GM19452 (cell line): ENCODE data around the gene RAPGEF6.
"Not testable (repeated sequence)": the region's sequence is repeated elsewhere in the genome, so short reads cannot be mapped to it uniquely, and the experiment has no call there.

ENCODE experiments used
- ATAC-seq: cut with Tn5 transposase; IDR thresholded peaks from one replicate; pipeline ENCODE4 v1.9.1; 2021; ENCODE audit not compliant: unreplicated experiment

The RAPGEF6 gene

DNA sequence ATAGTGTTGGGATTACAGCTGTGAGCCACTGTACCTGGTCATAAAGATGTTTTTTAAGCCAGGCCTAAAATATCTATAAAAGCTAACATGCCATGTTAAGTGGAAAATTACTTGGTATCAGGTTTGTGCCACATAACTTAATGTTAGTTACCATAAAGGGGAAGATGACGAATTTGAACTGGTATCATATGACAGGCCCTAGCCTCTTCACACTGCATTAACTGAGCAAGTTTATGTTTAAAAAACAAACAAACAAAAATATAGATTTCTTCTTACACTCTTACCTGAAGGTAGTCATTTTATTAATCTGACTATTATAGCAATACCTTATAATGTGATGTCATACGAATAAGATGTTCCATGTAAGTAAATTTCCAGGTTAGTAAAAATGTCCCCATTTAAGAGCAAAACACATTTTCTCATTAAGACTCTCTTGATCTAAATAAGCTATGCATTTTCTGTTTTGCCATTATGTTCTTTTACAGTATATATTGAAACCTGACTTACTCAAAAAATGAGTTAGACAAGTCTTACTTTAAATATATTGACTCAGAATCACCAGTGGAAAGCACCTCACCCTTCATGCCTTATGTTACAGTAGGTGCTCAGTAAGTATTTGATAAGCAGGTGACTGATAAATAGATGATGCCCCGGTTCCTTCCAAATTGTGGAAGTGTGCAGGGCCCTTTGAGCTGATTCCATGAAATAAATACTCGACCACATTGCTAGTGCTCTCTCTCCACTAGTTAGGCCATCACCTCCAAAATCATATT lies 245.7 kb downstream of the RAPGEF6 start:
- ATAC-seq: no peak

DNA sequence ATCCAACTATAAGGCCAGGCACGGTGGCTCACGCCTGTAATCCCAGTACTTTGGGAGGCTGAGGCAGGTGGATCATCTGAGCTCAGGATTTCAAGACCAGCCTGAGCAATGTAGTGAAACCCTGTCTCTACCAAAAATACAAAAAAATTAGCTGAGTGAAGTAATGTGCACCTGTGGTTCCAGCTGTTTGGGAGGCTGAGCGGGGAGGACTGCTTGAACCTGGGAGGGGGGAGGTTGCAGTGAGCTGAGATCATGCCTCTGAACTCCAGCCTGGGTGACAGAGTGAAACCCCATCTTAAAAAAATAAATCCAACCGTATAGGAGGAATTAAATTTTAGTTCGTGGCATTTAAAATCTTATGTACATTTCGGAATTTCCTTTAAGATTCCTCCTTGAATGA lies 247.8 kb downstream of the RAPGEF6 start:
- no peak for ATAC-seq

DNA sequence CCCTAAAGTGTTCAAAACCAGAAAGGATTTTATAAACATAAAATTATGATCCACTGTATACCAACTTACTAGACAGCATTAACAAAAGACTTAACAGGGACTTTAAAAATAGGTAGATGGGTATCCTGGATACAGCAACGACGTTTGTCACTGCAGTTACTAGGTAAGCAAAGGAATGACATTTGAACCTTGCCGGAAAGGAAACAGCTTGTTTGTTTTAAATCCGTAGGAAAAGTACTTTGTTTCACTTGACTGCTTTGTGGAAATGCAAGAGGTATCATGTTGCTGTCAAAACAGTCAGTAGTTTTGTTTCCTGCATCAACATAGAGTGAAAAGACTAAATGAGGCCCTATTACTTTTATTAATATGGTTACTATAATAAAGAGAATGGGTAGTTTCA lies 248.2 kb downstream of the RAPGEF6 start:
- ATAC-seq: no peak

DNA sequence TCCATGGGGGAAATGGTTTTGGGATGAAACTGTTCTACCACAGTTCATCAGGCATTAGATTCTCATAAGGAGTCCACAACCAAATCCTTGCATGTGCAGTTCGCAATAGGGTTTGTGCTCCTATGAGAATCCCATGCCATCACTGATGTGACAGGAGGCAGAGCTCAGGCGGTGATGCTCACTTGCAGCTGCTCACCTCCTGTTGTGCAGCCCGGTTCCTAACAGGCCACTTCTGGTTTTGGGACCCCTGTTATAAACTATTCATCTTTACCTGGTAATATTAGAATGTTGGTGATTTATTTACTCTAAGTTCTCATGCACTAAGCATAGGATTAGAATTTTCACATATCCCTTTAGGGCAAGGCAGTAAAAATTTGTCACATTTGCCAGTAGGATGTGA lies 248.9 kb downstream of the RAPGEF6 start:
- ATAC-seq: no peak

DNA sequence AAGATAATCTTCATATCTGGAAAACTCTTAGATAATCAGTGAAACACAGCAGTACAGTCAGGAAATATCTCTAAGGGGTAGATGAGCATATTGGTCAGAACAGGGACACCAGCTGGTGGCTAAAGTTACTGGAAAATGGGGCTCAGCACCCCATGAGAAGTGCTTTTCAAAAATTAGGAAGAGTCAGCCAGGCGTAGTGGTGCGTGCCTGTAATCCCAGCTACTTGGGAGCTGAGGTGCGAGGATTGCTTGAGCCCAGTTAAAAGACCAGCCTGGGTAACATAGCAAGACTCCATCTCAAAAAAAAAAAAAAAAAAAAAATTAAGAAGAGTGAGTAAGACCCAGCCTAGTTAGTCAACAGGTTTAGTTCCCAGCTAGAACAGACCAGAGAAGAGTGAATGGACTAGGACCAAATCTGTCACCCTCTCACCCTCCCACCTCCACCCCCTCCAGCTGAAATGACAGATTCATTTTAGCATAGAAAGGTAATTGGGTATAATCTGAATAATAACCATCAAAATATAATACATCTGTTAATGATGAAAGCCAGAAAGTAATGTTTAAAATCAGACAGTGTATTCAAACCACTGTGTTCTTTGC lies 250.3 kb downstream of the RAPGEF6 start:
- no peak for ATAC-seq

DNA sequence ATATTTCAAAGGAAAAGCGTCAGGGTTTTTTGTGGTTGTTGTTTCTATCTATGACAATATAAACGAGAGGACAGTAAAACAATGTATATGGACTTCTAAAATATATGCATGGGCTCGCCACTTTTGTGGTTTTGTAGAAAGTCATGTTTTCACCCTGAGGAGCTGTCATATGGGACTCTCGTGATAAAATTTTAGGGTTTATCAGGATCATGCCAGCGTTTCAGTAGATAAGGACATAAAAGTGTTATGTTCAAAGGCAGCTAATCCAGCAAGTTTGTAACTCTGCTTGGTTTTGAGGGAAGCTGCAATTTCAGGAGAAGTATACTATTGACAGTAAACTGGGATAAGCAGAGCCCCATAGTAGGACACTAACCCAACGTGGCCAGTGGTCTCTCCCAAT lies 250.9 kb downstream of the RAPGEF6 start:
- no peak for ATAC-seq

DNA sequence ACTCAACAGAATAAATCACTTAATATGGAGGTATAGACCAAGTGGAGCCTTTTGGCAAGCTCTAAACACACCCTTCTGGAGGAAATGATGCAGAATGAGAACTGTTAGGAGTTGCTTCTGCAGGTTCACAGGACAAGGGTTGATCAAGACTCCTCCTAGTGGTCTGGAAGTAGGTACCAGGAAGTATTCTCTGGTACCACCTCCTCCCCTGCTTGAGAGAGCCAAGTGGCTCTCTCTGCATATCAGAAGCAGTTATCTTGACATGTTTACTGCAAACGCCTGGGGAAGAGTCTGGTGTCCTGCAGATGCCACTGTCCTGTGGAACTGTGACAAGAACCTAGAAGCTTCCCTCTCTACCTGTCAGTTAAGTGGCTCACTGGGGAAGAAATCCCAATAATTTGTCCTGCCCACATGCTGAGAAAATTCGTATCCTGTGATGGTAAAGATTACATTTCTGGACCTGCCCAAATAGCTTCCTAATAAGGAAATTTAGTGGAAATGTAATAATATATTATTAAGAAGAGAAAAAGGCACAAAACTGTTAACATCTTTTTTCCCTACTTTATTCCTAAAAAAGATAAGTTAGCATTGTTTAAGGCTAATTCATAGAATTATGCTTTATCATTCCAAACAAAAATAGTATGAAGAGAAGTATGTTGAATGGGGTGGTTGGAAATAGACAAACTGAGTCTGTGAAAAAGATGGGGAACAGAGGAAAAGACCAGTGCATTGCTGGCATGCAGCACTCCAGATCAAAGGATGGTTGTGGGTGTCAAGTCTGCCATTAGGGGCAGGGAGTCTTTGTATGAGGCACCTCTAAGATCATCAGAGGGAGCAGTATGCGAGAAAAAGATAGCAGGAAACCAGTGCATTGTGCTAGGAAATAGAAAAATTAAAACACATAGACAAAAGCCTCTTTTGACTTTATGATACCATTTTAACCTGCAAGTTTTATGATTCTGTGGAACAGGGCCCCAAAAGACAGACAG lies 252.3 kb downstream of the RAPGEF6 start:
- ATAC-seq: peak; percentile 49

DNA sequence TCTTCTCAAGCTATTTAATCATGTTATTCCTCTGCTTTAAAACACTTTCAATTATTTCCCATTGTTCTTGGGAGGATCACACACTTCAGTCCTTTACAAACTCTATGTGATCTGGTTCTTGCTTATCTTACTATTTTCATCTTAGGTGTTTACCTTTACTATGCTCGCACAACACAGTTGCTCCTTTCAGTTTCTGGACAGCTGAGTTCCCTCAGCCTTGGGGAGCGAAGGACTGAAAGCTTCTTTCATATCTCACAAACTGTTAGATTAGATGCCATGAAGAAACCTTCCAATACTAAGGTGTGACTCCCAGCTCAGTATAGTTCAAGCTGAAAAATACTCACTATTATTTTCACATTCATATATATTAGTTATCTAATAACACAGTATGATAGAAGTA lies 253.3 kb downstream of the RAPGEF6 start:
- peak; percentile 51 for ATAC-seq

DNA sequence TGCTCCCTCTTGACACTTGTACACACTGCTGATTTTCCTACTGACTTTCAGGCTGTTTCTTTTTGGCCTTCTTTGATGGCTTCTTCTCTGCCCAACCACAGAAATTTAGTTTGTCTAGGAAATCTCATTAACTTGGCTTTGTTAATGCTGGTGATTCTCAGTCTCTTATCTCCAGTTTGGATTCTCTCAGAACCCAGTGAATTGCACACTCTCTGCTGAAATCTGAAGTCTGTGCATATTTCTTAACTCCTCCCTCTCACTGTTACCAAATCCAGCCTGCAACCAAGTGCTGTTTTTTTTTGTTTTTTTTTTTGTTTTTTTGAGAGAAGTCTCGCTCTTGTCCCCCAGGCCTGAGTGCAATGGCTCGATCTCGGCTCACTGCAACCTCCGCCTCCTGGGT lies 254.0 kb downstream of the RAPGEF6 start:
- no peak for ATAC-seq

DNA sequence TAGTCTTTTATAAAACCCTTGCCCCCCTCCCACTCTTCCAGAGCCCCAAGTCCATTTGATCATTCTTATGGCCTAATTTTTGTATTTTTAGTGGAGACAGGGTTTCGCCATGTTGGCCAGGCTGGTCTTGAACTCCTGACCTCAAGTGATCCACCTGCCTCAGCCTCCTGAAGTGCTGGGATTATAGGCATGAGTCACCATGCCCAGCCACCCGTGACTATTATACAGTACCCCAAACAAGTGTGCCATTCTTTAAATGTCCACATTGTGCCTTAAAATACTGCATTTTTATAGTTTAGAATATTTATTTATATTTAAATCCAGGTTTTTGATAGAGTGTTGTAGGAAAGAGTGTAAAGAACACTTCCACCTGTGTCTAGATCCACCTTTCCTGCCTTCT lies 254.8 kb downstream of the RAPGEF6 start:
- ATAC-seq: not testable (repeated sequence)

DNA sequence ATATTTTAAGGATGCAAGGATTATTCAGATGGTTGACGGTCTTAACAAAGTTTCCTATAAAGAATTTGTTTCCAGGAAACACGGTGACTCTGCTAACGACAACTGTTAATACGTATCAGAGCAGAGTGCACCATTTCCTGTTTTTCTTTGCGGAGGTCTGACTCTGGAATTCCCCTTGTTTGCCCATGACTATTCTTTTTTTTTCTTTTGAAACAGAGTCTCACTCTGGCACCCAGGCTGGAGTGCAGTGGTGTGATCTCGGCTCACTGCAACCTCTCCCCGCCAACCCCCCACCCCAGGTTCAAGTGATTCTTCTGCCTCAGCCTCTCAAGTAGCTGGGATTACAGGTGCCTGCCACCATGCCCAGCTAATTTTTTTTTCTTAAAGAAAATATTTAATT lies 255.3 kb downstream of the RAPGEF6 start:
- ATAC-seq: peak; percentile 32

DNA sequence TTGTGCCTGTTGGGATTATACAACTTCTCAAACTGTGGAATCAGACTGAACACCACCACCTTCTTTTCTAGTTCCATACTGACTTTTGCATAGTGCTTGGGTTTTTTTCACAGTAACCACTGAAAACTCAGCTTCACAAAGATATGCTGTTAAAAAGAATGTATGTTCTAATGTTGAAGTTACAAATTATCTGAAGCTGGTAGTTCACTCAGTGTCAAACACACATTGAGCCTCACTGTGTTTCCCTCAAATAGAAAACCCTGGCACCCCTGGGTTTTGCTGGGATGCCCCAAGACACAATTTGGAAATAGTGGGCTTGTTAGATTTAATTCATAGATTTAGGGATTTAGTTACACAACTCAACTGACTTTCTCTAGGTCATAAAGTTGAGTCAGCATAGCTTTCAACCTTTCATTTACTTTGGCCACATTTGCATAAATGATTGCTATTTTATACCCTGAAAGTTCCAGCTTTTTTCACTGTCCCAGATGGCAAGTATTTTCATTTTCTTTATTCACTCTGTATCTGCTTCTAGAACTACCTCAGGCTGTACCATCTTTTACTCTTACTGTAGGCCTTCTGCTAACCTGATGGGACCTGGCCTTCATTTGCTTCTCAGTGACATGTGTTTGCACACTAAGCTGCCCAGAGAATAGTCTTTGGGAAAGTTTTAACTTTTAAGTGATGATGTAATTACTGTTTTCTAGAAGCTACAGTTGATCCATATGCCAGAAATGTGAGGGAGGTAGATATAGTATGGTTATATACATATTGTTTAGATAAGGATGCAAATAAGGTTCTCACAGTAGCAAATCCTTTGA lies 256.1 kb downstream of the RAPGEF6 start:
- ATAC-seq: no peak

DNA sequence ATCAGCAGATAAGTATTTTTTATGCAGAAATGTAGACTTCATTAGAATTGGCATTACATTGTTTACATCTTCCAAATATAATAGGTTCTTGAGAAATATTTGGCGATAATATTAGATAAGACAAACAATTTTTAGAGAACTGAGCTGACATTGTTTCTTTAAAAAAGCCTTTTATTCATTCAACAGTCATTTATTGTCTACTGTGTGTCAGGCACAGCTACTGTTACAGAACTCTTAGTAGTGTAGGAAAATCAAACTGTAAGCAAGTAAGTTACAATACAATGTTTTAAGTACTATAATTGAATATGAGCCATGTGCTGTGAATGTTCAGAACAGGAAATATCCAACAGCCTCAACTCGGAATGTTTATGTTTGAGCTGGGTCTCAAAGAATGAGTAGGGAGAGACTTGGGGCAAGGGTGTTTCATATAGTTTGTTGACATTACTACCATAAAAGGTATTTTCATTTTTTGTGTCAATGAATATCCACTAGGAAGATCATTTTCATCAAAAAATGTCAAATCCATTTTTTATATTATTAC lies 257.2 kb downstream of the RAPGEF6 start:
- ATAC-seq: no peak

DNA sequence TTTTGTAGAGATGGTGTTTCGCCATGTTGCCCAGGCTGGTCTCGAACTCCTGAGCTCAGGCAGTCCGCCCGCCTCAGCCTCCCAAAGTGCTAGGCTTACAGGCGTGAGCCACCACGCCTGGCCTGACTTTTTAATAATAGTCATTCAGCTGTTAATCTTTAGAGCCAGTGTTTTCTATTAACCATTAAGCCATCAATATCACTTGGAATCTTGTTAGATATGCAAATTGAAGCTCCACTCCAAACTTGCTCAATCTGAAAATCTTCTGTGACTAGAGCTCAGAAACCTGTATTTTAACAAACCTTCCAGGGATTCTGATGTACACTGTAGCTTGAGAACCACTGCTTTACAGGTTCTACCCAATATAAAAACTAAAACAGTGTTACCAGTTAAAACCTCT lies 257.7 kb downstream of the RAPGEF6 start:
- ATAC-seq: no peak

DNA sequence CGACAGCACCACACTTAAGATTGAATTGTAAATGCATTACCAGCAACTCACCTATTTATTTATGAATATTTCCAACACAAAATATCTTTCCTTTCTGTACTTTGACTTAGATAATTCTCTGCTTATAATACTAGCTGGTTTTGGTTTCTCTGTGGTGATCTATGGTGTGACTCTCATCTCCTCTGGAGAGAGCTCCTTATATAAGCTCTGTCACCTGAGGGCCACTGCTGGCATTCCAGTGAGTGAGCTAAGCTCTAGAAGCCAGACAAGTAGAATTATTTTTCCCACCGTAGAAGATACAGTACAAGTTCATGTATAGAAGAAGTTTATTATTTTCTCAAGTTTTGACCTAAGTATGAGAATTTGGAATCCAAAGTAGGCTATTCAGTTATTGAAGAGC lies 259.7 kb downstream of the RAPGEF6 start:
- ATAC-seq: no peak
